ENCODE results near the gene OTUB2.
"Not testable (repeated sequence)": the region's sequence is repeated elsewhere in the genome, so short reads cannot be mapped to it uniquely, and the experiment has no call there.

Gene OTUB2

DNA sequence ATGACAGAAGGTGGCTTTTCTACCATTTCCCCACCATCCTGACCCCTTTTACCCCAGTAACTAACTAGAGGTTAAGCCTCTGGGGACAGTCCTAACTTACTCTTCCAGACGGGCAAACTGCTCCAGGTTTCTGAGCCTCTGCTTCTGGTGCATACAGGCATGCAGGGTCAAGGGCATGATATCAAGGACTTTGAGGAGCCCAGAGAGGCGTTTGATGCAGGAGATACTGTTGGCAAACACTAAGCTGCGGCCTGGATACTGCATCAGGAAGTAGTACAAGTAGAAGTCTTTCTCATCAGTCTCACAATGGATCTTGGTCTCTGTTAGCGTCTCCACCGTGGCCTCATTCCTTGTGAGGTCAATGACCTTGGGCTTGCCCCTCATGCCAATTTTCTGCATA lies 33.9 kb downstream of the OTUB2 start:
- DNase-seq, result no peak

DNA sequence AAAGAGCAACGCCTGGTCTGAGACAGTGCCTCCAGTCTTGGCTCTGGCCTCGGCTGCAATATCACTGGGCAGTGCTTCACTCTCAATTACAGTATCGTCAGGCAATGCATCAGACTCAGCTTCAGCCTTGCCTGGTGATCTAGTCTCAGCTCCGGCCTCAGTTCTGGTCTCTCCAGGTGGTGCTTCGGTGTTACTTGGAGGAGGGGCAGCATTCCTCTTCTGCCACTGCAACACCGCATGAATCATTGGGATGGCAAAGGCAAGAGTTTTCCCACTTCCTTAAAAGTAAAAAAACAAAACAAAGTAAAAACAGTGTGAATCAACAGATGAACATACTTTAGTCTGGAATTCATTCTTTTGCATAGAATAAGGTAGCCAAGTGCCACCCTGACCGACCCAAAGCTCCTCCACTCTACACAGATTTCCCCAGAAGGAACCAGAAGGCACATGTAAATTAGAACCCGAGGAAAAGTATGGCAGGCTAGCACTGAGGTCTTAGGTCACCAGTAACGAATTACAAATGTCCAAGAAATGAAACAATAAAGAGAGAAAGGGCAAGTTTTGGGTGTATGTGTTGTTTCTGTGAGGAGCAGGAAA lies 36.3 kb downstream of the OTUB2 start:
- DNase-seq, result no peak

DNA sequence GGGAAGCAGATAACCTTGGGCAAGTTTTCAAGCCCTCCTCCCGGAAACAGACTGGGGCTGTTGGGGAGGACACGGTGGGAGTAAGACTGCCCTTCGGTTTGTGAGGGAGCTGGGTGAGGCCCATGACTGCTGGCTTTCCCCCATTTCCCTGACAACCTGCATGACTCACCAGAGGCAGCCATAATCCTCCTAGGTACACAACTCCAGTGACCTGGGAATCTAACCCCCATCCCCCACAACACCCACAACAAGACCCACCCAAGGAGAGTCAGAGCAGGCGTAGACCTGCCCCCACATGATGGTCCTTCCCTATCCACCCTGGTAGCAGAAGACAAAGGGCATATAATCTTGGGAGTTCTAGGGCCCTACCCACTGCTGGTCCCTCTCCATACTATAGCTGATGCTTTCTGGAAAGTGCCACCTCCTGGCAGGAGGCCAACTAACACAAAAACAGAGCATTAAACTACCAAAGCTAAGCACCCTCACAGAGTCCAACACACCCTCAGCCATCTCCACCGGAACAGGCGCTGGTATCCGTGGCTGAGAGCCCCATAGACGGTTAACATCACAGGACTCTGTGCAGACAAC lies 40.0 kb downstream of the OTUB2 start:
- DNase-seq, result peak; percentile 20

DNA sequence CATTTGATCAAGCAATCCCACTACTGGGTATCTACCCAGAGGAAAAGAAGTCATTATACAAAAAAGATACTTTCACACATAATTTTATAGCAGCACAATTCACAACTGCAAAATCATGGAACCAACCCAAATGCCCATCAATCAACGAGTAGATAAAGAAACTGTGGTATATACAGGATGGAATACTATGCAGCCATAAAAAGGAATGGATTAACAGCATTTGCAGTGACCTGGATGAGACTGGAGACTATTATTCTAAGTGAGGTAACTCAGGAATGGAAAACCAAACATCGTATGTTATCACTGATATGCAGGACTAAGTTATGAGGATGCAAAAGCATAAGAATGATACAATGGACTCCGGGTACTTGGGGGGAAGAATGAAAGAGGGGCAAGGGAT lies 45.9 kb downstream of the OTUB2 start:
- DNase-seq, result not testable (repeated sequence)

DNA sequence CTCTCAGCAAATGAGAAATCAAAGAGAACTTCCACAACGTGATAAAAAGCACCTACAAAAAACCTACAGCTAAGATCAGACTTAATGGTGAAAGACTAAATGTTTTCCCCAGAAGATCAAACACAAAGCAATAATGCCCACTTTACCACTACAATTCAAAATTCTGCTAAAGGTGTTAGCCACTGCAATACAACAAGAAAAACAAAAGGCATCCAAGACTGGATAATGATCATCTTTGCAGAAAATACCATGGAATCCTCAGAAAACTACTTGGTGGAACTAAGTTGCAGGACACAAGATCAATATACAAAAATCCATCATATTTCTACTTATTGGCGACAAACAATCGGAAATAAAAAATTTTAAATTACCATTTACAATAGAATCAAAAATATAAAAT lies 48.4 kb downstream of the OTUB2 start:
- DNase-seq, result no peak

DNA sequence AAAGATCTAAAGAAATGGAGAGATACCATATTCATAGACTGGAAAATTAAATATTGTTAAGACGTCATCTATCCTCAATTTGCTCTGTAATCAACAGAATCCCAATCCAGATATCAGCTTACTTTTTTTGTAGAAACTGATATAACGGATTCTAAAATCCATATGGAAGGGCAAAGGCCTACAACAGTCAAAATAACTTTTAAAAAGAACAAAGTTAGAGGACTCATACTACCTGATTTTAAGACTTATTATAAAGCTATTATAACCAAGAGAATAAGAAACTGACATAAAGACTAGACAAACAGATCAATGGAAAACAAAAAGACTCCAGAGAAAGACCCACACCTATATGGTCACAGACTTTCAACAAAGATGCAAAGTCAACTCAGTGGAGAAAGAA lies 48.9 kb downstream of the OTUB2 start:
- no peak for DNase-seq

DNA sequence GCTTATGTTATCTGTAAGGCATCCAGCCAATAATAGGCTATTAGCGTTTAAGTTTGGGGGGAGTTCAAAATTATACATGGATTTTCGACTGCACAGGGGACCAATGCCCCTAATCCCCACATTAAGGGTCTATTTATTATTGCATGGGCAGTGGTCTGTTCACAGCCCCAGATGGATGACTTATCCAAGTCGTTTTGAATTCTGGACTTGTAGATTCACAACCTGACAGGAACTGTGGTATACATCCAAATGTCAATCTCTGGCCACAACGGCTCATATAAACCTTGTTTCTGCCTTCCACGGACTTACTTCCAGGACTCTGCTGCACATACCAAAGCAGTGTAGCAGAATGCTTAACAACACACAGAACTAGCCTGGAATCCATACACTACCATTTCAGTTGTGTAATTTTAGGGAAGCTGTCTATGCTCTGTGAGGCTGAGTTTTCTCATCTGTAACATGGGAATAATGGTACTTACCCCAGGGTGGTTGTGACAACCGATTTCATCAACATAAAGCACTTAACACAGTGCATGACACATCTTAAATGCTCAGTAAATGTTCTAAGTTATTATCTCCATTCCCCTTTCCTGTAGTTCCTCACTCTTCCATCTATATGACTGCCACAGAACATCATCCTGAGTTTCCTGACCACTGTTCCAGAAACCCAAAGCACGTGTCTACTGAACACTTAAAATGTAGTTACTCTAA lies 51.1 kb downstream of the OTUB2 start:
- no peak for DNase-seq

DNA sequence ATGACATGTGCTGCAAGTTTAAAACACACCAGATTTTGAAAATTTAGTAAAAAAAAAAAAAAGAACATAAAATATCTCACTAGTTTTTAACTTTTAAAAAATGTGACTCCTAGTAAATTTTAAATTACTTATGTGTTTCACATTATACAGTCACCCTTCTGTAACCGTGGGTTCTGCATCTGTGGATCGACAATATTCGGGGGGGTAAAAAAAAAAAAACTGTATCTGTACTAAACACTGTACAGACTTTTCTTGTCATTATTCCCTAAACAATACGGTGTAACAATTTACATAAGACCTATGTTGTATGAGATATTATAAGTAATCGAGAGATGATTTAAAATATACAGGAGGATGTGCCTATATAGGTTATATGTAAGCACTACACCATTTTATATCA lies 51.7 kb downstream of the OTUB2 start:
- no peak for DNase-seq

DNA sequence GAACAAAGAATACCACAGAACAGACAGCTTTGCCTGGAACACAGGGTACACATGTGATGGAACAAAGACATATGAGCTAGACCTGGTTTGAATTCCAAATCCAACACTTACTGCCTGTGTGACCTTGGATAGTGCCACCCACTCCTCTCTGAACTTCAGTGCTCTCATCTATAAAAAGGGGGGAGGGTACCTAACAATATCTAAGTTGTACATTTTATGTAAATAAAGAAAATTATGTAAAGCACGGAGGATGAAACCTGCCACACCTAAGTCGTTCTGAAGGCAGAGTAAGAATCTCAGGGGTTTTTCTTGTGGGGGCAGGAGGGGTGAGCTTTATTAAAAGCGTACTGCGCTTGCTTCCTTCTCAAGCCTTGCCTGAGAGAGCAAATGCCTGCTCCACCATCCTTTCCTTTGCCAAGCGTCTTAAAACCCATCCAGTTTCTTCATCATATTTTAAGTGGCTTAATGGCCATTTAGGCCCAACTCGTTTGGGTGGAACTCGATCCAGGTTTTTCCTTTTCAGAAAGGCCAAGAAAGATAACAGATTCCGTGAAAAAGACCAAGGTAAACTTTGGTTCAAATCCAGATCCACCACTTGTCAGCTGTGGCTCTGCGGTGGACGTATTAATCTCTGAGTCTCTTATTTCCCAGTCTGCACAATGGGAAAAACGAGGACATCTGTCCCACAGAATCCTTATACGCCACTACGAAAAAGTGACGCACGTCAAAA lies 53.9 kb downstream of the OTUB2 start:
- DNase-seq, result no peak

DNA sequence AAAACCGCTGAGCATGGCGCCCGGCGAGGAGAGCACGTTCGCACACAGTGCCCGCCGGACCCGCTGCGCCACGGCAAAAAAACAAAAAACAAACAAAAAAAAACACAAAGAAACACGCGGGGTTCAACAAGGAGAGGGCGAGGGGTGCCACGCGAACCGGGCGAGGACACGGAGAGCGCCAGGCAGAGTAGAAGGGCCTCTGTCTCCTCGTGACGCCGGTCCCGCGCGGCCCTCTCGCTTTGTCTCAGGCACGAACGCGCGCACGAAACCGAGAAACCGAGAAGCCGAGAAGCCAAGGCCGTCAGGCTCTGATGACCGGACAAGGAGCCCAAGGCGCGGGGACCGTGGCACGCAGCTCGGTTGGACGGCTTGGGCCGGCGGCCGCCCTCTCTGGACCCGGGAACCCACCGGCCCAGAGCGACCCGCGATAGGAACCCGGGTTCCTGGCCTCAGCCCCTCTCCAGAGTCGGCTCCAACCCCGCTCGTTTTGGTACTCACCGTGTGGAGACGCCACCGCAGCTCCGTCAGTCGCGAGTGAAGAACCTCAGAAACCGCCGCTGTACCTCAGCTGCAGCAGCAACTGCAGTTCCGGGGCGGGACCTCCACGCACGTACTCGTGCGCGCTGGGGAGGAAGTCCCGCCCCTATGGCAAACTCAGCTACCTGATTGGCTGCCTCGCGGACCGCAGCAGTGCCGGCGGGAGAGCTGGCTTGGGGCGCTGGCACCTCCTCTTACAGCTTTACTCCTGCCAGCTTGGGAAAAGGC lies 54.7 kb downstream of the OTUB2 start, which contains the start of the genes DDX24 and IFI27L1:
TSS of gene DDX24 (minus strand) at position 582 of the 765 bp plus-strand sequence. CDS start 1,460 bp downstream, outside the sequence.
TSS of gene IFI27L1 (plus strand) at position 690 of the 765 bp plus-strand sequence. CDS start 15,628 bp downstream, outside the sequence.
- peak; percentile 89 for DNase-seq

DNA sequence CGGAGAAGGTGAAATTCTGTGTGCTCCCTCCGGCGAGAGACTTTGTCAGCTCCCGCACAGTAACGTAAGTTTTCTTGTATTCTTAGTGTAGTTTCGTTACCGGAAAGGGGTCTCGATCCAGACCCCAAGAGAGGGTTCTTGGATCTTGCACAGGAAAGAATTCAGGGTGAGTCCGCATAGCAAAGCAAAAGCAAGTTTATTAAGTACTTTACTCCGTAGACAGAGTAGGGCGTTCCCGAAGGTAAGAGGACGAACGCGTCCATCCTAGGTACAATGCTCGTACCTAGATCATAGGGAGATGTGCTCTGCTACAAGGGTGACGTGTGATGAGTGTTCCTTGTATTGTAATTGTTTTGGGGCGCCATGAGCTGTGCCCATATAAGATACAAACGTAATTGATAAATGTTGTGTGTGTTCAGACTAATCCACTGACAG lies 55.3 kb downstream of the OTUB2 start:
- DNase-seq, result no peak

DNA sequence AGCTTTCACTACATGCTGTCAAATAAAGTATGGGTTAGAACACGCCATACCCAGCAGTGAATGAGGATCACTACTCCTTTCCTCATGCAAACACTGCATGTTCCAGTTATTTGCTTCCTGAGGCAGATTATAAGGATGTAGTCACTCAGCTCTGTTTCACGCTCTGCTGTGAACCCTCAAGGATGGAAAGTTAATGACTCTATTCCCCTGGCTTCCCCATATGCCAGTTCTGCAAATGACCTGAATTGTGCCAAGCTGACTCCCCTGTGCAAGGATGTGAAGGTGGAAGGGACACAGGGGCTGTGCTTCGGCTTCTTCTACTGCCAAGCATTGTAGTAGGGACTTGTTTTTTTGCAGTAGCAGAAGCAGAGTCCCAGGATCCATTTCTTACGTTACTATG lies 61.8 kb downstream of the OTUB2 start:
- DNase-seq, result no peak

DNA sequence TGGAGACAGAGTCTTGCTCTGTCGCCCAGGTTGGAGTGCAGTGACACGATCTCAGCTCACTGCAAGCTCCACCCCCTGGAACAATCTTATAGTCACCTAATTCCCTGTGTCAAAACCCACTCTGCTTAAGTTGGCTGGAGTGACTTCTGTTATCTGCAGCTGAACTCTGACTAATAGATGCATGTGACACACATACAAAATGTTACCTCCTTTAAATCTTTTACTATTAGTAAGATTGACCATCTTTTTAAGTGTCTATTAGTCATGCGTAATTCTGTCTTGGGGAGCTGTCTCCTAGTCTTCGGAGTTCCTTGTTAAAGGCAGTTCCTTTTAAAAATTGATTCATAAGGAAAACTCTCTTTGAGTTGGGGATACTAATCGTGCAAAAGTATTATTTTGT lies 62.4 kb downstream of the OTUB2 start:
- DNase-seq, result no peak

DNA sequence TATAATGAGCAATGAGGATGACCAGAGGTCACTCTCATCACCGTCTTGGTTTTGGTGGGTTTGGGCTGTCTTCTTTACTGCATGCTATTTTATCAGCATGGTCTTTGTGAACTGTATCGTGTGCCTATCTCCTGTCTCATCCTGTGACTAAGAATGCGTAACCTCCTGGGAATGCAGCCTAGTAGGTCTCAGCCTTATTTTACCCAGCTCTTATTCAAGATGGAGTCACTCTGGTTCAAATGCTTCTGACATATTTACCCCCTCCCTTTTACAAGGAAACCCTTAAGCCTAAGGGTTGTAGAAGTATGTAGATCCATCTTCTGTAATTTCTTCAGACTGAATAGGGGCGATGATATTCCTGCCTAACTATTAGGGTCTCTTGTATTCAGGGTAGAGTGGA lies 63.3 kb downstream of the OTUB2 start:
- DNase-seq, result no peak

DNA sequence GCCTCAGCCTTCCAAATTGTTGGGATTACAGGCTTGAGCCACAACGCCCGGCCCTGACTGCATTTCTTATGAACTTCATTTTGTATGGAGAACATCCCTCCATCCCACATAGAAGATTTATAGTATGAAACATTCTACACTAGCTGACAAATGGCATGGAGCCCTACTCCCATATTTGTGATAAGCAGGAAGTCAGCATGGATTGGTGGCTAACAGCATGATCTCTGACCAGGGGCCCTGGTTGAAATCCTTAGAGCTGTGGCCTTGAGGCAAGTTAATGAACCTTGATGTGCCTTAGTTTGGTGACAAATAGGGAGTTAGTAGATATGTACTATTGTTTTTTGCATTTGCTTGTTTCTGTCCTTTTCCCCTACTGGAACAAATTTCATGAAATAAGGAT lies 67.3 kb downstream of the OTUB2 start:
- no peak for DNase-seq

DNA sequence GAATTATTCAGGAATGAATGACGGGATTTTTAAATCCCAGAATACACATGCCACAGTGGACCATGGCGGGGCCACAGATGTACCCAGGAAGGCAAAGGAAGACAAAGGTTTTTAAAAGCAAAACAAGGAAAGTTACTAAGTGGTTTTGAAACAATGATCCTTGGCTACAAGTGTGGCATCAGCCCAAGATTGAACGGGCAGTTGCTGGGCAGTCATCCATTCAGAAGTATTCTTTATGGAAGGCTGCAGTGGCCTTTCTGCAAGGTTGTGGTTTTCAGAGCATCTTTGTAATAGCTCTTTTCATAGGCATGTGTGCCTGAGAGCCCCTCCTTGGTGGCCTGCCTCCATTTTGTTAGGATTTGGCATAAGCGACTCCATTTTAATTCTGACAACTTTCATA lies 71.0 kb downstream of the OTUB2 start:
- DNase-seq, result no peak
